B cell (primary cell): ENCODE measurements around the gene UACA.

Source experiments
- CTCF ChIP-seq: fragments of 200-600 bp; IDR thresholded peaks from one replicate; pipeline ENCODE4 v1.8.0; 2022; ENCODE audit warnings: antibody characterized with exemption, mild to moderate bottlenecking
- EZH2 ChIP-seq: IDR thresholded peaks from 2 replicates; pipeline ENCODE4 v1.6.1; 2012; ENCODE audit warnings: borderline replicate concordance, low read depth, mild to moderate bottlenecking, moderate library complexity, low read length; ENCODE audit not compliant: insufficient read depth, poor library complexity, severe bottlenecking

- TF ChIP-seq CTCF: no peak
- no peak for TF ChIP-seq EZH2
Observed at GRCh38 chr15:70778258-70779076, 15.1 kb upstream of the UACA start.
